Epithelial cell of prostate (primary cell): Measurements from ENCODE around the gene TMEM63B.
A peak's percentile ranks its signal among the peaks of the same experiment; 100 is the strongest.

ENCODE experiments used
- DNase-seq: peaks from one replicate; pipeline ENCODE4 v3.0.0-alpha.2; 2011; ENCODE audit warnings: low read depth, low spot score
- H3K27ac ChIP-seq: fragments of 450-650 bp; 2 replicates; pipeline ENCODE4 v1.5.1; 2017; ENCODE audit warnings: mild to moderate bottlenecking

Gene TMEM63B

GRCh38 chr6:44115866-44116265, 11.5 kb upstream of the TMEM63B start:
- peak overlapping the region; percentile 98 for H3K27ac ChIP-seq
- no peak for DNase-seq

- H3K27ac ChIP-seq, result peak overlapping the region; percentile 98
- DNase-seq, result no peak
Observed at GRCh38 chr6:44116641-44117382, 10.5 kb upstream of the TMEM63B start.

- peak overlapping the region; percentile 98 for H3K27ac ChIP-seq
- DNase-seq, result no peak
Observed at GRCh38 chr6:44117397-44118128, 9.8 kb upstream of the TMEM63B start.

GRCh38 chr6:44119704-44120262, 7.6 kb upstream of the TMEM63B start:
- H3K27ac ChIP-seq, result peak overlapping the region; percentile 98
- DNase-seq, result no peak

- DNase-seq, result no peak
- peak overlapping the region; percentile 98 for H3K27ac ChIP-seq
Observed at GRCh38 chr6:44120692-44121443, 6.5 kb upstream of the TMEM63B start.

- no peak for DNase-seq
- peak overlapping the region; percentile 98 for H3K27ac ChIP-seq
Observed at GRCh38 chr6:44122801-44123200, 4.6 kb upstream of the TMEM63B start.

- no peak for DNase-seq
- peak overlapping the region; percentile 98 for H3K27ac ChIP-seq
Observed at GRCh38 chr6:44123544-44123943, 3.8 kb upstream of the TMEM63B start.

- no peak for DNase-seq
- peak overlapping the region; percentile 74 for H3K27ac ChIP-seq
Observed at GRCh38 chr6:44126320-44127149, 819 bp upstream of the TMEM63B start.

- DNase-seq, result no peak
- H3K27ac ChIP-seq, result peak overlapping the region; percentile 74
Observed at GRCh38 chr6:44128020-44128917, 915 bp downstream of the TMEM63B start.

GRCh38 chr6:44129841-44130322, 2.5 kb downstream of the TMEM63B start:
- H3K27ac ChIP-seq, result no peak overlapping the region
- DNase-seq, result no peak

GRCh38 chr6:44131892-44132291, 4.5 kb downstream of the TMEM63B start:
- no peak for DNase-seq
- H3K27ac ChIP-seq, result peak overlapping the region; percentile 17

- no peak overlapping the region for H3K27ac ChIP-seq
- no peak for DNase-seq
Observed at GRCh38 chr6:44132476-44132875, 5.1 kb downstream of the TMEM63B start.

GRCh38 chr6:44133003-44133931, 5.9 kb downstream of the TMEM63B start:
- no peak for DNase-seq
- H3K27ac ChIP-seq, result no peak overlapping the region

GRCh38 chr6:44133981-44134711, 6.8 kb downstream of the TMEM63B start:
- DNase-seq, result no peak
- H3K27ac ChIP-seq, result no peak overlapping the region

GRCh38 chr6:44135173-44135758, 7.9 kb downstream of the TMEM63B start:
- H3K27ac ChIP-seq, result no peak overlapping the region
- DNase-seq, result no peak

- DNase-seq, result no peak
- no peak overlapping the region for H3K27ac ChIP-seq
Observed at GRCh38 chr6:44135875-44136274, 8.5 kb downstream of the TMEM63B start.
